HepG2 (cell line): ENCODE measurements around the gene ACAN. TPM values are rescaled to one million over a fixed set of nuclear protein-coding genes. Genes with fewer than 3 reads are reported as not detected.

Experiments used
- ATAC-seq: fragments of 200-7000 bp; cut with Tn5 transposase; 3 replicates; pipeline ENCODE4 v1.9.1; 2020; ENCODE audit warnings: mild to moderate bottlenecking, moderate library complexity
- BruUV-seq: library from RNA; stranded (reverse); fragments of 400-500 nt; replicated peaks from 2 replicates; lab custom pipeline; 2021; lab: Mats Ljungman, UMichigan
- CTCF ChIA-PET: fragments of 300-600 bp; formaldehyde crosslinking; extraction: SDS; loops from one replicate; lab custom pipeline; 2021; ENCODE audit warnings: low total read pairs, inconsistent platforms, low intra/inter-chr PET ratio; lab: Yijun Ruan, JAX
- POLR2A ChIA-PET: fragments of 350-600 bp; sonication (Branson Sonifier 250); formaldehyde crosslinking; loops from one replicate; lab custom pipeline; 2020; ENCODE audit warnings: antibody characterized with exemption, inconsistent platforms; lab: Yijun Ruan, JAX
- DNase-seq: peaks from one replicate; pipeline ENCODE4 v3.0.0-alpha.2; 2015; ENCODE audit warnings: low spot score
- FAIRE-seq: peaks from 3 replicates; lab custom pipeline; 2011; peaks lifted over from hg19 to GRCh38; lab: Jason Lieb, UNC
- H2AFZ ChIP-seq: one replicate; pipeline ENCODE4 v1.6.1; 2011; ENCODE audit warnings: low read length, inconsistent platforms
- H3K27ac ChIP-seq: fragments of 300-600 bp; 3 replicates; pipeline ENCODE4 v1.8.0; 2011; ENCODE audit warnings: mixed run types, mild to moderate bottlenecking, mixed read lengths, low read length, inconsistent platforms; ENCODE audit not compliant: insufficient read depth; ENCODE audit errors: extremely low read length
- H3K27me3 ChIP-seq, 2 experiments: fragments of 200-600 bp in 1 of 2; 2 replicates in 1 of 2; 3 replicates in 1 of 2; pipeline versions ENCODE4 v1.6.0 to v1.8.0; 2011; ENCODE audit warnings: low read length in 2 of 2, mild to moderate bottlenecking in 2 of 2, moderate library complexity in 2 of 2, inconsistent platforms in 1 of 2; ENCODE audit not compliant: insufficient read depth in 2 of 2, control insufficient read depth in 1 of 2
- H3K36me3 ChIP-seq, 2 experiments: fragments of 200-600 bp in 1 of 2; replicated peaks in 1 of 2; 2 replicates in 1 of 2; 3 replicates in 1 of 2; pipeline versions ENCODE4 v1.5.1 to v1.8.0; 2011; ENCODE audit warnings: low read length in 2 of 2, inconsistent platforms in 1 of 2; ENCODE audit not compliant: insufficient read depth in 2 of 2, control insufficient read depth in 1 of 2
- H3K4me1 ChIP-seq: 2 replicates; pipeline ENCODE4 v1.5.1; 2012; ENCODE audit warnings: low read length, inconsistent platforms; ENCODE audit not compliant: insufficient read depth
- H3K4me2 ChIP-seq: 2 replicates; pipeline ENCODE4 v1.6.0; 2011; ENCODE audit warnings: low read depth, low read length, inconsistent platforms
- H3K4me3 ChIP-seq, 3 experiments: fragments of 200-600 bp in 1 of 3; sonication (generic), shearing (Covaris generic) in 1 of 3; replicated peaks in 1 of 3; 2 replicates each; pipeline ENCODE4 v1.5.1; 2011 to 2016; ENCODE audit warnings: low read length in 3 of 3, inconsistent platforms in 2 of 3, low read depth in 2 of 3, mild to moderate bottlenecking in 2 of 3, control low read depth in 1 of 3, mixed read lengths in 1 of 3; ENCODE audit not compliant: insufficient read depth in 1 of 3
- H3K79me2 ChIP-seq: one replicate; pipeline ENCODE4 v1.6.1; 2011; ENCODE audit warnings: low read length, inconsistent platforms; ENCODE audit not compliant: insufficient read depth
- H3K9ac ChIP-seq: 2 replicates; pipeline ENCODE4 v1.6.0; 2011; ENCODE audit warnings: mild to moderate bottlenecking, low read depth, low read length, inconsistent platforms; ENCODE audit not compliant: insufficient read depth
- H3K9me3 ChIP-seq: 2 replicates; pipeline ENCODE4 v1.5.1; 2012; ENCODE audit warnings: mild to moderate bottlenecking, low read length
- H4K20me1 ChIP-seq: 2 replicates; pipeline ENCODE4 v1.6.0; 2011; ENCODE audit warnings: inconsistent platforms, mild to moderate bottlenecking, low read length, moderate library complexity; ENCODE audit not compliant: insufficient read depth
- EEA1 ChIP-seq: sonication (generic); formaldehyde crosslinking; IDR thresholded peaks from 2 replicates; pipeline ENCODE4 v1.5.1; 2020; ENCODE audit warnings: mild to moderate bottlenecking, missing genetic modification reagents, borderline replicate concordance
- MYNN ChIP-seq: sonication (generic); formaldehyde crosslinking; IDR thresholded peaks from 2 replicates; pipeline ENCODE4 v1.4.0; 2020; ENCODE audit warnings: mild to moderate bottlenecking, low read depth, missing genetic modification reagents
- WGBS: methylation state at CpG from one replicate; pipeline ENCODE4 v1.1.6; 2017; ENCODE audit warnings: low lambda C conversion rate; 5-methylcytosine and 5-hydroxymethylcytosine counted together
- in situ Hi-C: cut with HindIII; loops from 2 replicates; pipeline ENCODE4 v1.10.0; 2017; ENCODE audit warnings: low pct_unique_long_range_greater_than_20kb; ENCODE audit not compliant: extremely low pct_ligation_motif_present
- intact Hi-C: fragments of 100-400 bp; cut with micrococcal nuclease; formaldehyde crosslinking; loops from one replicate; pipeline ENCODE4 v1.10.0; 2022; ENCODE audit not compliant: unreplicated experiment
- polyA plus RNA-seq, 8 experiments: library from polyadenylated mRNA; depleted of rRNA in 3 of 8; stranded (reverse) in 7 of 8; unstranded in 1 of 8; fragments of >200 nt; fragmentation: Illumina TruSeq in 4 of 8; extraction: Trizol in 4 of 8; gene quantifications; 2 replicates each; pipeline versions ENCODE4 v1.2.1 to v1.2.3, GENCODE V29; 2011 to 2016; ENCODE audit warnings: low read depth in 4 of 8, missing spikeins in 1 of 8, mixed read lengths in 1 of 8; ENCODE audit not compliant: insufficient read depth in 1 of 8
- total RNA-seq, 5 experiments: library from RNA; depleted of rRNA; stranded (reverse); fragments of >200 nt; fragmentation: Illumina TruSeq; extraction: Trizol; gene quantifications; 2 replicates each; pipeline ENCODE4 v1.2.3, GENCODE V29; 2016; ENCODE audit warnings: low read depth in 1 of 5
- TF ChIP-seq, protein P1 (sequence below): sonication (generic); formaldehyde crosslinking; conservative IDR thresholded peaks from 2 replicates; pipeline ENCODE4 v1.5.0; 2020; ENCODE audit warnings: missing genetic modification reagents
- TF ChIP-seq, protein P2 (sequence below): sonication (generic); formaldehyde crosslinking; IDR thresholded peaks from 2 replicates; pipeline ENCODE4 v1.4.0; 2020; ENCODE audit warnings: missing genetic modification reagents, low read depth, mild to moderate bottlenecking, borderline replicate concordance
- TF ChIP-seq, protein P3 (sequence below): sonication (generic); formaldehyde crosslinking; IDR thresholded peaks from 2 replicates; pipeline ENCODE4 v1.8.0; 2022; ENCODE audit warnings: mild to moderate bottlenecking, missing genetic modification reagents; ENCODE audit not compliant: insufficient replicate concordance

Gene ACAN
- total and polyA plus RNA-seq, 2 of the 13 experiments (the other 11 are each of a cell fraction or from before 2014, with no cell fraction given): not detected

DNA sequence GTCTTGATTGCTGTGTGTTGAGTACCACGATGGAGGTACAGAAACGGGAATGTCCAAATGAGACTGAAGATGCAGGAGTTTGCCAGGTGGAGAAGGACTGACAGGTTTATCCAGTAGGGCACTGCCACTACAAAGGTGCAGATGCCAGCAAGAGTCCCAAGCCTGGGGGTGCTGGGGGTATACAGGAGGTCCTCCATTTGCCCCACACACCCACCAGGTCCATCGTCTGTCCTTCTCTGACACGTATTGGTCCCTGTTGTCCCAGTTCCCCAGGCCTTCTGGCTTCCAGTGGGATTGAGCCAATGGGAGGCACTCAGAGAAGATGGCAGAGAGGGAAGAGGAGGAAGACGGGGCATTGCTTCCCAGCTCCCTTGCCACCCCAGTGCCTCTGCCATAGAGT is 85.5 kb downstream of the ACAN start:
- no peaks in the 10 kb centered on the region for H4K20me1 ChIP-seq
- H3K36me3 ChIP-seq: no peaks in the 10 kb centered on the region
- H3K4me2 ChIP-seq: no peak overlapping the region
- no peaks in the 10 kb centered on the region for H3K4me1 ChIP-seq
- no peak overlapping the region for H3K4me3 ChIP-seq
- no peaks in the 10 kb centered on the region for H3K9me3 ChIP-seq
- TF ChIP-seq MYNN (CRISPR knock-in tag): no peak
- TF ChIP-seq, protein P1, sequence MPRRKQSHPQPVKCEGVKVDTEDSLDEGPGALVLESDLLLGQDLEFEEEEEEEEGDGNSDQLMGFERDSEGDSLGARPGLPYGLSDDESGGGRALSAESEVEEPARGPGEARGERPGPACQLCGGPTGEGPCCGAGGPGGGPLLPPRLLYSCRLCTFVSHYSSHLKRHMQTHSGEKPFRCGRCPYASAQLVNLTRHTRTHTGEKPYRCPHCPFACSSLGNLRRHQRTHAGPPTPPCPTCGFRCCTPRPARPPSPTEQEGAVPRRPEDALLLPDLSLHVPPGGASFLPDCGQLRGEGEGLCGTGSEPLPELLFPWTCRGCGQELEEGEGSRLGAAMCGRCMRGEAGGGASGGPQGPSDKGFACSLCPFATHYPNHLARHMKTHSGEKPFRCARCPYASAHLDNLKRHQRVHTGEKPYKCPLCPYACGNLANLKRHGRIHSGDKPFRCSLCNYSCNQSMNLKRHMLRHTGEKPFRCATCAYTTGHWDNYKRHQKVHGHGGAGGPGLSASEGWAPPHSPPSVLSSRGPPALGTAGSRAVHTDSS (CRISPR knock-in tag): no peak
- TF ChIP-seq, protein P2, sequence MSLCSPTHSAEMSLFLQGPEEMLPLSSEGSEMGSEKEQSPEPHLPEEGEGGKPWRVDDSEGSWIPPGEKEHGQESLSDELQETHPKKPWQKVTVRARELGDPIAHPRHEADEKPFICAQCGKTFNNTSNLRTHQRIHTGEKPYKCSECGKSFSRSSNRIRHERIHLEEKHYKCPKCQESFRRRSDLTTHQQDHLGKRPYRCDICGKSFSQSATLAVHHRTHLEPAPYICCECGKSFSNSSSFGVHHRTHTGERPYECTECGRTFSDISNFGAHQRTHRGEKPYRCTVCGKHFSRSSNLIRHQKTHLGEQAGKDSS (CRISPR knock-in tag): no peak
- TF ChIP-seq, protein P3, sequence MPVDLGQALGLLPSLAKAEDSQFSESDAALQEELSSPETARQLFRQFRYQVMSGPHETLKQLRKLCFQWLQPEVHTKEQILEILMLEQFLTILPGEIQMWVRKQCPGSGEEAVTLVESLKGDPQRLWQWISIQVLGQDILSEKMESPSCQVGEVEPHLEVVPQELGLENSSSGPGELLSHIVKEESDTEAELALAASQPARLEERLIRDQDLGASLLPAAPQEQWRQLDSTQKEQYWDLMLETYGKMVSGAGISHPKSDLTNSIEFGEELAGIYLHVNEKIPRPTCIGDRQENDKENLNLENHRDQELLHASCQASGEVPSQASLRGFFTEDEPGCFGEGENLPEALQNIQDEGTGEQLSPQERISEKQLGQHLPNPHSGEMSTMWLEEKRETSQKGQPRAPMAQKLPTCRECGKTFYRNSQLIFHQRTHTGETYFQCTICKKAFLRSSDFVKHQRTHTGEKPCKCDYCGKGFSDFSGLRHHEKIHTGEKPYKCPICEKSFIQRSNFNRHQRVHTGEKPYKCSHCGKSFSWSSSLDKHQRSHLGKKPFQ: no peak
- TF ChIP-seq EEA1: no peak
- intact Hi-C loops (no loop called here), in situ Hi-C loops (no loop called here)
- CTCF ChIA-PET: no interaction called here
- no TSS peak for BruUV-seq
- POLR2A ChIA-PET: no interaction called here
- no peaks in the 10 kb centered on the region for H3K79me2 ChIP-seq
- no peak overlapping the region for H3K27ac ChIP-seq
- no peak overlapping the region for H2AFZ ChIP-seq
- ATAC-seq (no peak), DNase-seq (no peak), FAIRE-seq (no peak)
- 13% methylated on average over 5 of the region's 5 CpGs for WGBS
- no peak overlapping the region for H3K9ac ChIP-seq
- H3K27me3 ChIP-seq: peaks cover 5 to 12% of the 10 kb centered on the region in 2 experiments; a peak in 2 of 5 replicates
